HG03175 (cell line): ENCODE results near the gene NELL2.
"Not testable (repeated sequence)": the region's sequence is repeated elsewhere in the genome, so short reads cannot be mapped to it uniquely, and the experiment has no call there.

ENCODE experiments used
- ATAC-seq: cut with Tn5 transposase; IDR thresholded peaks from one replicate; pipeline ENCODE4 v1.9.1; 2021; ENCODE audit warnings: mild to moderate bottlenecking, moderate library complexity; ENCODE audit not compliant: unreplicated experiment

The NELL2 gene

DNA sequence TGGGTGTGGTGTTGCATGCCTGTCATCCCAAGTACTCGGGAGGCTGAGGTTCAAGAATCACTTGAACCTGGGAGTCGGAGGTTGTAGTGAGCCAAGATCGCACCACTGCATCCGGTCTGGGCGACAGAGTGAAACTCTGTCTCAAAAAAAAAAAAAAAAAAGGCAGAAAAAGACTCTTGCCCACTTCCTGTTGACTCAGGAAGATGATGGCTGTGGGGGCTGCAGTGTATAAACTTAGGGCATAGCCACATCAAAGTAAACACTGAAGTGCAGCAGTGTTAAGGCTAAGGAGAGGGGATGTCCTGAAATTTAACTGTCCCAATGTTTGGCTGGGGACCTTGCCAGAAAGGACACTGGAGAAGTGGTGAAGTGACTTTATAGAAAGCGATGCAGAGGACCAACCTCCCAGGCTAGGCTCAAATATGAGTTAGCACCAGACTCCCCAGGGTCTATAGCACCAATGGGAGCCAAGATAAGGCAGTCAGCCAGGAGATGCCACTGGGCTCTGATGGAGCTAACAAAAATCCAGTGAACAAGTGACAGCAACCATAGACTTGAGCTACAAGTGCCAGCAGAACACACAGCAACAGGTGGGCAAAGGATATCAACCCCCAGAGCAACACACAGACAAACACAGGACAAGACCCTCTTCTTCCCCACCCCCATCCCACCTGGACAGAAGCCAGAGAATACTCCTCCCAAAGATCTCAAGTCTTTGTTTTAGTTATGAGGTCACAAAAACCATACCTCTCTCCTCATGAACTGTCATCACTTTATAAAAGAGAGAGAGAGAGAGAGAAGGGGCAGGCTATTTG lies 28.0 kb downstream of the NELL2 start:
- peak; percentile 91 for ATAC-seq

- peak; percentile 16 for ATAC-seq
Observed at GRCh38 chr12:44847403-44847802, 28.7 kb downstream of the NELL2 start.

GRCh38 chr12:44846826-44847225 lies 29.3 kb downstream of the NELL2 start:
- no peak for ATAC-seq

- no peak for ATAC-seq
Observed at GRCh38 chr12:44842669-44843068, 33.4 kb downstream of the NELL2 start.

- no peak for ATAC-seq
Observed at GRCh38 chr12:44839785-44840184, 36.3 kb downstream of the NELL2 start.

- no peak for ATAC-seq
Observed at GRCh38 chr12:44837114-44837755, 38.9 kb downstream of the NELL2 start.

DNA sequence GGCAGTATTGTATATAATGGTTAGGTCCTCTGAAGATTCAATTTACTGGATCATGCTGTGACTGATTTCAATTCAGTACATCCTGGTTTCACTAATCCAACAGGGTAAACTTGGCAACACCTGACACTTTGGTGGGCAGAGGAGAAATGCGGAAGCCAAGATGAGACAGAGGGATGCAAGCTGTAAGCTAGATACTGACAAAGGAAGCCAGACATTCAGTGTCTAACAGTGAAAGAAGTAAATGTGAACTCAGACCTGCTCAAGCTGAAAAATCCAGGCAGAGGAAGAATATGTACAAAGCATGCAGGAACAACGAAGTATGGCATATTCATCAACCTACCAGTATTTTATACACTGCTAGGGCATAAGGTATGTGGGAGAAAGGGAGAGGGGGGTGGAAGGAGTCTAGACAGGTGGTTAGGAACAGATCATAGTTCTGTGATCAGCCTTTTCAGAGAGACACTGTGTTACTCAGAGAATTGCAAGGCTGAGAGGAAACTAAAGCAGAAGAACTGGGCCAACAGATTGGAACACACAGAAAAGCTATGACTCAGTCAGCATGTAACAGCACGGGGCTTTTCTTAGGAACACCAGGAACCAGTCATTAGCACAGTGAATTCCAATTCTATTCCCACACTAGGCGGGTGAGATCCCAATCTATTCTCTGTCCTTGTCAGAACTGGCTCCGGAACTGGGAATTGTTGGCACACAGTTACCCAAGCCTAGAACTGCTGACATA lies 40.3 kb downstream of the NELL2 start:
- ATAC-seq: no peak

GRCh38 chr12:44834996-44835395 lies 41.1 kb downstream of the NELL2 start:
- not testable (repeated sequence) for ATAC-seq

- ATAC-seq: no peak
Observed at GRCh38 chr12:44833561-44833960, 42.6 kb downstream of the NELL2 start.

GRCh38 chr12:44830566-44831055 lies 45.5 kb downstream of the NELL2 start:
- no peak for ATAC-seq

DNA sequence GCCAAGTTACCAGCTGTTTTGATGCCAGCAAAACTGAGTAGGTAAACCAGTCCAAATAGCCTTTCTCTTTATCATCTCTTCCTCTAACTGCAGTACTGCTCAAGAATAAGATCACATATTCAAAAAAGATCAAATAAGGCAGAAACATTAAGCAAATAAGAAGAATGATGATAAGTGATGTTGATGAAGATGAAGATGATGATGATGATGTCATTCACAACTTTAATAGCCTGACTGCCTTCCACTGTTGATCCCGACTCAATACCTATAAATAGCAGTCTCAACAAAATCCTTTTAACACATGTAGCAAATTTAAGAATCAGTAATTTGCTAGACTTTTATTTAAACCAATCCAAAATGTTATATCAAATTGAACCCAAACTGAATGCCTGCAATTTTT lies 47.1 kb downstream of the NELL2 start:
- no peak for ATAC-seq

- no peak for ATAC-seq
Observed at GRCh38 chr12:44827832-44828438, 48.2 kb downstream of the NELL2 start.

DNA sequence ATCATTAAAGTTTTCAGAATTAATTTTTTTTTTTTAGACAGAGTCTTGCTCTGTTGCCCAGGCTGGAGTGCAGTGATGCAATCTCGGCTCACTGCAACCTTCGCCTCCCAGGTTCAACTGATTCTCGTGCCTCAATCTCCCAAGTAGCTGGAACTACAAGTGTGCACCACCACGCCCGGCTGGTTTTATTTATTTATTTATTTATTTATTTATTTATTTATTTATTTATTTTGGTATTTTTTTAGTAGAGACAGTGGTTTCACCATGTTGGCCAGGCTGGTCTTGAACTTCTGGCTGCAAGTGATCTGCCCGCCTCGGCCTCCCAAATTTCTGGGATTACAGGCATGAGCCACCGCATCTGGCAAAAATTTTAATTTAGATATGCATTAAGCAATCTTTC lies 54.4 kb downstream of the NELL2 start:
- ATAC-seq: not testable (repeated sequence)

- no peak for ATAC-seq
Observed at GRCh38 chr12:44819884-44820283, 56.2 kb downstream of the NELL2 start.

DNA sequence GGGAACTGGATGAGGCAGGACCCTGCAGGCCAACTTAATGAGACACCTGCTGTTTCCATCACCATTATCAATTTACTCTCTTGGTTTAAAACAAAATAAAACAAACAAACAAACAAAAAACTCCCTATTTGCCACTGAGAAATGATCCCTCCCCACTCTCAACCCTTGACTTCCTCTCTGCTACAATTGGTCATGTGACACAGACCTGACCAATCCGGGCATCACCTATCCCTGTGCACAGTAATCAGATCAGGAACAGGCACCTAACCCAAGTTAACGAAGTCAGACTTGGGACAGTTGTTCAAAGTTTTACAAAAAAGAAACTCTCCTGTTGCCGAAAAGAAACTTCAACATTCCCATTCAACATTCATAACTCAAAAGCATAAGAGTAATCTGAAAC lies 58.4 kb downstream of the NELL2 start:
- ATAC-seq: peak; percentile 55

GRCh38 chr12:44816446-44817017 lies 59.6 kb downstream of the NELL2 start:
- no peak for ATAC-seq

DNA sequence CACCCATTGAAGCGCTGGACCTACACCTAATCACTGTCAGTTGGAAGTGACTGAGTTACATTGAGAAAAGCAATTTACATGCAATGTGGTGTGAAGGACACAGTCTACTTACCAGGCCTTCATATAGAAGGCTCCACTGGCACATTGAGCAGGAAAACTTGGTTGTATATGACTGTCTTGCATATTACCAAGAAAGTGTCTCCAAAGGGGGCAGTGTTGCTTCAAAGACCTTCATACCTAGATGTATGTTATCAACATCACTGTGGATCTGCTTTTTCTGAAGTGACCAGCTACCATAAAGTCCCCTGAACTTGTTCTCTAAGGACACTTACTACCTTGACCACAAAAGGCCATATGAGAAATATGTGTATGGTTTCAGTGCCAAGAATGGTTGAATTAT lies 64.1 kb downstream of the NELL2 start:
- ATAC-seq: peak; percentile 71

GRCh38 chr12:44804068-44804467 lies 72.0 kb downstream of the NELL2 start:
- no peak for ATAC-seq

DNA sequence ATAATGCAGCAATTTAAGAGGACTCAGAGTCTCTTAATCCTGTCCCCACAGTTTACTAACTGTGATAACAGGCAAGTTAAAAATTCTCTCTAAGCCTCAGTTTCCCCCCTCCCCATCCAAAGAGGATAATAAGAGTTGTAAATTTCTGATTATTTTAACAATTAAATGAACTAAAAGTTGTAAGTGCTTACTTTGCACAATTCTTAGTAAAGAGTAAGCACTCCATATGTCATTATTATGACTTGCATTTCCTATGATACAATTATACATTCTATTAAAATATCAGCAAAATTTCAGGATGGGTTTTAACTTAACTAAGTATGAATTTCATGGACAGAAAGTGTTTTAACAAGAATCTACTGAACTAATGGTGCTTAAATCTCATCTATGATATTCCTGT lies 80.1 kb downstream of the NELL2 start:
- ATAC-seq: no peak

GRCh38 chr12:44788731-44789130 lies 87.4 kb downstream of the NELL2 start:
- no peak for ATAC-seq
